Lower leg skin (tissue), 3 donors: ENCODE results near the gene RNF217.

Source experiments
- POLR2A ChIP-seq, 2 donors: fragments of 450-650 bp; IDR thresholded peaks; one replicate each; pipeline ENCODE4 v1.6.1; 2016 to 2017; ENCODE audit warnings: antibody characterized with exemption in 2 of 2, mild to moderate bottlenecking in 1 of 2, moderate library complexity in 1 of 2
- TF ChIP-seq, protein P1 (sequence below), 3 donors: fragments of 450-650 bp; IDR thresholded peaks; one replicate each; pipeline ENCODE4 v1.5.1; 2016; ENCODE audit warnings: antibody characterized with exemption in 3 of 3, mild to moderate bottlenecking in 3 of 3, moderate library complexity in 2 of 3

DNA sequence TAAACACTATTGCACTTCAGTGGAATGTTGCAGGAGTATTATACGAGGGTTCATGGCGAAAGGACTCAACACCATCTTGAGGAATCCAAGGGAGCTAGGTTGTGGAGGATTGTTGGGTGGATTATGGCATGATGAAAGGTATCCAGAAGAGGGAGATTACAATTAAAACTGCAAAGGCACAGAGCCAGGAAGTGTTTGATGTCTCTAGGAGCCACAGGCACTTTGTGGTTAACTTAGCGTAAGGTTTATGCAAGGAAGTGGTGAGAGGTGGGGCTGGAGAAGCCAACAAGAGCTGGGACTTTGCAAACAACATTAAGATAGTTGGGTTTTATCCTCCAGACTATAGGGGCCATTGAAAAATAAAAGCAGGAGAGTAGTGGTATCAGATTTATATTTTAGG lies 104.7 kb downstream of the RNF217 start:
- TF ChIP-seq, protein P1, sequence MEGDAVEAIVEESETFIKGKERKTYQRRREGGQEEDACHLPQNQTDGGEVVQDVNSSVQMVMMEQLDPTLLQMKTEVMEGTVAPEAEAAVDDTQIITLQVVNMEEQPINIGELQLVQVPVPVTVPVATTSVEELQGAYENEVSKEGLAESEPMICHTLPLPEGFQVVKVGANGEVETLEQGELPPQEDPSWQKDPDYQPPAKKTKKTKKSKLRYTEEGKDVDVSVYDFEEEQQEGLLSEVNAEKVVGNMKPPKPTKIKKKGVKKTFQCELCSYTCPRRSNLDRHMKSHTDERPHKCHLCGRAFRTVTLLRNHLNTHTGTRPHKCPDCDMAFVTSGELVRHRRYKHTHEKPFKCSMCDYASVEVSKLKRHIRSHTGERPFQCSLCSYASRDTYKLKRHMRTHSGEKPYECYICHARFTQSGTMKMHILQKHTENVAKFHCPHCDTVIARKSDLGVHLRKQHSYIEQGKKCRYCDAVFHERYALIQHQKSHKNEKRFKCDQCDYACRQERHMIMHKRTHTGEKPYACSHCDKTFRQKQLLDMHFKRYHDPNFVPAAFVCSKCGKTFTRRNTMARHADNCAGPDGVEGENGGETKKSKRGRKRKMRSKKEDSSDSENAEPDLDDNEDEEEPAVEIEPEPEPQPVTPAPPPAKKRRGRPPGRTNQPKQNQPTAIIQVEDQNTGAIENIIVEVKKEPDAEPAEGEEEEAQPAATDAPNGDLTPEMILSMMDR (IDR thresholded peaks at IDR 0.05): no peak
- no peak for TF ChIP-seq POLR2A (IDR thresholded peaks at IDR 0.05)
